GM10266 (cell line): ENCODE results near the gene MRPL52.

Experiments
- DNase-seq: peaks from one replicate; pipeline ENCODE4 v3.0.0; 2012; ENCODE audit errors: extremely low spot score
- TF ChIP-seq, protein P1 (sequence below): IDR thresholded peaks from 2 replicates; pipeline ENCODE4 v1.5.1; 2012; ENCODE audit warnings: mild to moderate bottlenecking, low read depth; ENCODE audit not compliant: control insufficient read depth, insufficient read depth; ENCODE audit errors: missing control alignments

The MRPL52 gene

DNA sequence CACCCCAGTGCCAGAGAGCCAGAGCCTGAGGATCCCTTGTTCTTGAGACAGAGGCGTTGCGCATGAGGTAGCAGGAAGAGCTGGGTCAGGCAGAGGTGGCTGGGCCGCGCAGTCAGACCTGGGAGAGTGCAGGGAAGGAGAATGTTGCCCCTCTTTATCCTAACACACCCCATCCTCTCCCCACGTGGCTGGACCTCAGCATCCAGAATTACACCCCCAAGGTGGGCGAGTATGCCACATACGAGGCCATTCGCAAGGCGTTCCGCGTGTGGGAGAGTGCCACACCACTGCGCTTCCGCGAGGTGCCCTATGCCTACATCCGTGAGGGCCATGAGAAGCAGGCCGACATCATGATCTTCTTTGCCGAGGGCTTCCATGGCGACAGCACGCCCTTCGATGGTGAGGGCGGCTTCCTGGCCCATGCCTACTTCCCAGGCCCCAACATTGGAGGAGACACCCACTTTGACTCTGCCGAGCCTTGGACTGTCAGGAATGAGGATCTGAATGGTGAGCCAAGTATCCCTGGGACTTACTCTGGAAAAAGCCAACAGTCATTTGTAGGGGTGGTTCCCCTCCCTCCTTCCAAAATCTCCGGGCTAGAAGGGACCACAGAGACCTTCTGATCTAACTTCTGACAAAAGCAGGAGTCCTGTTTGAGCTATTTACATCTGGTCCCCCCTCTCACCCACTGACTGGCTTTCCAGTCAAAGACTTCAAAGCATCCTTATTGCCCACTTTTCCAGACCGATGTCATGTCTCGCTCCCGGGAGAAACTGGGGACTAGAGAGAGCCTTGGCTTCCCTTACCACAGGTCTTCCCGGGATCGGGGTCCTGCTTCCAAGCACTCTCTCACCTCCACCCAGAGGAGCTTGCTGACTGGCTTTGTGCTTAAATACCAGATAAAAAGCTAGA, 12.8 kb downstream of the MRPL52 start:
- TF ChIP-seq, protein P1, sequence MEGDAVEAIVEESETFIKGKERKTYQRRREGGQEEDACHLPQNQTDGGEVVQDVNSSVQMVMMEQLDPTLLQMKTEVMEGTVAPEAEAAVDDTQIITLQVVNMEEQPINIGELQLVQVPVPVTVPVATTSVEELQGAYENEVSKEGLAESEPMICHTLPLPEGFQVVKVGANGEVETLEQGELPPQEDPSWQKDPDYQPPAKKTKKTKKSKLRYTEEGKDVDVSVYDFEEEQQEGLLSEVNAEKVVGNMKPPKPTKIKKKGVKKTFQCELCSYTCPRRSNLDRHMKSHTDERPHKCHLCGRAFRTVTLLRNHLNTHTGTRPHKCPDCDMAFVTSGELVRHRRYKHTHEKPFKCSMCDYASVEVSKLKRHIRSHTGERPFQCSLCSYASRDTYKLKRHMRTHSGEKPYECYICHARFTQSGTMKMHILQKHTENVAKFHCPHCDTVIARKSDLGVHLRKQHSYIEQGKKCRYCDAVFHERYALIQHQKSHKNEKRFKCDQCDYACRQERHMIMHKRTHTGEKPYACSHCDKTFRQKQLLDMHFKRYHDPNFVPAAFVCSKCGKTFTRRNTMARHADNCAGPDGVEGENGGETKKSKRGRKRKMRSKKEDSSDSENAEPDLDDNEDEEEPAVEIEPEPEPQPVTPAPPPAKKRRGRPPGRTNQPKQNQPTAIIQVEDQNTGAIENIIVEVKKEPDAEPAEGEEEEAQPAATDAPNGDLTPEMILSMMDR: no peak
- DNase-seq: no peak

DNA sequence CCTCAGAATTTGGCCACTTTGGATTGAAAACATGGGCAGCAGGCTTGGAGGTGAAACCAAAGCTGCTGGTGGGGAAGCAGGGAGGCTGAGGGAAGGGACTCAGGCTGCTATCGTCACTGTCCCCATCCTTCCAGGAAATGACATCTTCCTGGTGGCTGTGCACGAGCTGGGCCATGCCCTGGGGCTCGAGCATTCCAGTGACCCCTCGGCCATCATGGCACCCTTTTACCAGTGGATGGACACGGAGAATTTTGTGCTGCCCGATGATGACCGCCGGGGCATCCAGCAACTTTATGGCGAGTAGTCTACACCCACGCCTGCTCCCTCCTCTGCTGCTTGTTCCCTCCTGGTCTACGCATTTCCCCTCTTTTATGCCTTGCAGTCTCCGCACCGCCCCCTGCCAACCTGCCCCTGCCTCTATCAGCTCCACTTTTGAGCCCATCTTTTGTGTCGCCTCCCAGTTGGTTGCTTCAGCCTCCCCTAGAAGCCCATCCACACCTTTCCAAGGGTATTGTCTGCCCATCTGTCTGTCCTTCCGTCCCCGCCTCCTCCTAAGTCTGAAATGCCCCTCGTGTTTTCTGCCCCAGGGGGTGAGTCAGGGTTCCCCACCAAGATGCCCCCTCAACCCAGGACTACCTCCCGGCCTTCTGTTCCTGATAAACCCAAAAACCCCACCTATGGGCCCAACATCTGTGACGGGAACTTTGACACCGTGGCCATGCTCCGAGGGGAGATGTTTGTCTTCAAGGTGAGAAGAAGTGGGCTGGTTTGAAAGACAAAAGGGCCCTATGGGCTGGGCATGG, 13.6 kb downstream of the MRPL52 start:
- no peak for DNase-seq
- TF ChIP-seq, protein P1: no peak

DNA sequence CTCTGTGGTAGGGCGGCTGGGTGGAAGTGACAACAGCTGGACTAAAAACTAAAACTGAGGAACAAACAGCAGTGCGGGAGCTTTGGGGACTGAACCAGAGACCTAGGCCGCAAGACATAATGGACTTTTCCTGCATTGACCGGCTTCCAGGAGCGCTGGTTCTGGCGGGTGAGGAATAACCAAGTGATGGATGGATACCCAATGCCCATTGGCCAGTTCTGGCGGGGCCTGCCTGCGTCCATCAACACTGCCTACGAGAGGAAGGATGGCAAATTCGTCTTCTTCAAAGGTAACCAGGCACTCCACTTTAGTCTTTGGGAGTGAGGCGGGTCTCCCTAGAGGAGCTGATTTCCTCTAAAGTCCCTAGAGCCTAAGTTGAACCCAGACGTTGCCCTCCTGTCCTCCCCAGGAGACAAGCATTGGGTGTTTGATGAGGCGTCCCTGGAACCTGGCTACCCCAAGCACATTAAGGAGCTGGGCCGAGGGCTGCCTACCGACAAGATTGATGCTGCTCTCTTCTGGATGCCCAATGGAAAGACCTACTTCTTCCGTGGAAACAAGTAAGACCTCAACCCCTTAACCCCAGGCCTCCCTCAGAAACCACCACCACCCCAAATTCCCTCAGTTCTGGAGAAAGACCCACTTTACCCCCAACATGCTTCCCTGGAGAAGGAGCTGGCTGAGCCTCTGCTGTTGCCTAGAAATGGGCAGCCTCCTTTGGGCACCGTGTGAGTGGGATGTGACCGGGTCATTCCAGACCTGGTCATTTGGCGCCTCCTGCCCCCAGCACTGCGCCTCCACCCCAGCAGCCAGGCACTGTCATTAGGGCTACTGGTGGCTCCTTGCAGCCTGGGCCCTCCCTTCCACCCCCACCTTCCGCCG, 14.8 kb downstream of the MRPL52 start:
- TF ChIP-seq, protein P1: peak; percentile 6
- DNase-seq: no peak

DNA sequence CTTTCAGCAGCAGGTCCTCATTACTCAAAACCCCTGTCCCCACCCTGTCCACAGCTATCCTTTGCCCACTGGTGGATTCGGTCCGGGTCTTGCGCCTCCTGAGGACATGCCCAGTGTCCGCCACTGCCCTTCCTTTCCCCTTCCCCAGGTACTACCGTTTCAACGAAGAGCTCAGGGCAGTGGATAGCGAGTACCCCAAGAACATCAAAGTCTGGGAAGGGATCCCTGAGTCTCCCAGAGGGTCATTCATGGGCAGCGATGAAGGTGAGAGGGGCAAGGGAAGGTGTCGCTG, 15.4 kb downstream of the MRPL52 start:
- DNase-seq: no peak
- TF ChIP-seq, protein P1: no peak

DNA sequence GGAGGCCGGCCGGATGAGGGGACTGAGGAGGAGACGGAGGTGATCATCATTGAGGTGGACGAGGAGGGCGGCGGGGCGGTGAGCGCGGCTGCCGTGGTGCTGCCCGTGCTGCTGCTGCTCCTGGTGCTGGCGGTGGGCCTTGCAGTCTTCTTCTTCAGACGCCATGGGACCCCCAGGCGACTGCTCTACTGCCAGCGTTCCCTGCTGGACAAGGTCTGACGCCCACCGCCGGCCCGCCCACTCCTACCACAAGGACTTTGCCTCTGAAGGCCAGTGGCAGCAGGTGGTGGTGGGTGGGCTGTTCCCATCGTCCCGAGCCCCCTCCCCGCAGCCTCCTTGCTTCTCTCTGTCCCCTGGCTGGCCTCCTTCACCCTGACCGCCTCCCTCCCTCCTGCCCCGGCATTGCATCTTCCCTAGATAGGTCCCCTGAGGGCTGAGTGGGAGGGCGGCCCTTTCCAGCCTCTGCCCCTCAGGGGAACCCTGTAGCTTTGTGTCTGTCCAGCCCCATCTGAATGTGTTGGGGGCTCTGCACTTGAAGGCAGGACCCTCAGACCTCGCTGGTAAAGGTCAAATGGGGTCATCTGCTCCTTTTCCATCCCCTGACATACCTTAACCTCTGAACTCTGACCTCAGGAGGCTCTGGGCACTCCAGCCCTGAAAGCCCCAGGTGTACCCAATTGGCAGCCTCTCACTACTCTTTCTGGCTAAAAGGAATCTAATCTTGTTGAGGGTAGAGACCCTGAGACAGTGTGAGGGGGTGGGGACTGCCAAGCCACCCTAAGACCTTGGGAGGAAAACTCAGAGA, 16.3 kb downstream of the MRPL52 start:
- DNase-seq: peak; percentile 13
- TF ChIP-seq, protein P1: no peak

DNA sequence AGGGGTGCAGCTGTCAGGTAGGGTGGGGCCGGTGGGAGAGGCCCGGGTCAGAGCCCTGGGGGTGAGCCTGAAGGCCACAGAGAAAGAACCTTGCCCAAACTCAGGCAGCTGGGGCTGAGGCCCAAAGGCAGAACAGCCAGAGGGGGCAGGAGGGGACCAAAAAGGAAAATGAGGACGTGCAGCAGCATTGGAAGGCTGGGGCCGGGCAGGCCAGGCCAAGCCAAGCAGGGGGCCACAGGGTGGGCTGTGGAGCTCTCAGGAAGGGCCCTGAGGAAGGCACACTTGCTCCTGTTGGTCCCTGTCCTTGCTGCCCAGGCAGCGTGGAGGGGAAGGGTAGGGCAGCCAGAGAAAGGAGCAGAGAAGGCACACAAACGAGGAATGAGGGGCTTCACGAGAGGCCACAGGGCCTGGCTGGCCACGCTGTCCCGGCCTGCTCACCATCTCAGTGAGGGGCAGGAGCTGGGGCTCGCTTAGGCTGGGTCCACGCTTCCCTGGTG, 17.2 kb downstream of the MRPL52 start:
- TF ChIP-seq, protein P1: no peak
- DNase-seq: peak; percentile 16
